NAMALWA (cell line): Measurements from ENCODE around the gene PARP1.

Experiments
- DNase-seq: peaks from one replicate; pipeline ENCODE4 v3.0.0-alpha.2; 2015; ENCODE audit warnings: low spot score

Gene PARP1

DNA sequence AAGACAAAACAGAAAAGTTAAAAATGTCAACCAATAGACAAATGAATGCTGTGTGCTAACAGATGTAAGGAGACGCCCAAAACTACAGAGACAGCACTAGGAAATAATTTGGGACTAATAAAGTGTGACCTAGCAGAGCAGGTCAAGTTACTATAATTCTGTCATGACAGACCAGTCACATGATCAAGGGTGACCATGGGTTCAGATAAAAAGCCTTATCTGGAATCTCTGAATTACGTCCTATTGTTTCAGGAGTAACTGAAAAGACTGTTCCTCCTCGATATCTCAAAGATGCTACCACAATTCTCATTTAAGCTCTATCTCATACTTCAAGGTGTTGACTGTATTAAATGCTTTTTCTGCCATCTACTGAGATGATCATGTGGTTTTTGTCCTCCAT, 31.6 kb downstream of the PARP1 start:
- no peak for DNase-seq

DNA sequence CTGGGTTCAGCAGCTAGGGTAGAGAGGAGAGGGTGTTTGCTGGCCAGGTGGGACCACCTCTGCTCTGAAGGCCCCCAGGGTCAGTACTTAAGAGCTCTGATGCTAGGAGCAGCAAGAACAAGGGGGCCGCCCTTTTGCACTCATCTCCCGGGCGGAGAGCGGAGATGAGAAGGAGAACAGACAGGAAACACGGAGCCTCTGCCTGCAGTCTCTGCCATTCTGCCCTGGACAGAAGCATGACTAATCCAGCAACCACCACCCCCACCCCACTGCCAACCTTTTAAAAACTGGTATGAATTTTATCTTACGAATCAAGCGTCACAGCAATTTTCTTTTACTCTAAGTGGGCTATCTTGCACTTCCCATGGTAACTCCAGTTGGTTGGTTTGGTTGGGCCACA, 34.5 kb downstream of the PARP1 start:
- no peak for DNase-seq

DNA sequence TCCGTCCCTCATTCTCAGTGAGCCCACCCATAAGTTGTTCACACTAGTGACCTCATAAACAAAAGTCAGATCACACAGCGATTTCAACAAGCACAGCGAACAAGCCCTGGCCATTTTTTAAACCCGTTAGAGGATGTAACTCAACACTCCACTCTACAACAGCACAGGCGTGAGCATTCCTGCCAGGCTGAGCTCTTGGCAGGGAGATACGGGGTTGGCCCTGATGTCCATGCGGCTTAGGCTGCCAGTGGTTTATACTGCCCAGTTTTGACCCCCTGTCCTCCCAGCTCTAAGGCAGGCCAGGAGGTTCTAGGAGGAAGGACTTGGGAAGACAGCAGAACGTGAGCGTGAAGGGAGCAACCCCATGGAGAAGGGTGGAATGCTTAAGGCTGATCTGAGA, 35.0 kb downstream of the PARP1 start:
- no peak for DNase-seq

DNA sequence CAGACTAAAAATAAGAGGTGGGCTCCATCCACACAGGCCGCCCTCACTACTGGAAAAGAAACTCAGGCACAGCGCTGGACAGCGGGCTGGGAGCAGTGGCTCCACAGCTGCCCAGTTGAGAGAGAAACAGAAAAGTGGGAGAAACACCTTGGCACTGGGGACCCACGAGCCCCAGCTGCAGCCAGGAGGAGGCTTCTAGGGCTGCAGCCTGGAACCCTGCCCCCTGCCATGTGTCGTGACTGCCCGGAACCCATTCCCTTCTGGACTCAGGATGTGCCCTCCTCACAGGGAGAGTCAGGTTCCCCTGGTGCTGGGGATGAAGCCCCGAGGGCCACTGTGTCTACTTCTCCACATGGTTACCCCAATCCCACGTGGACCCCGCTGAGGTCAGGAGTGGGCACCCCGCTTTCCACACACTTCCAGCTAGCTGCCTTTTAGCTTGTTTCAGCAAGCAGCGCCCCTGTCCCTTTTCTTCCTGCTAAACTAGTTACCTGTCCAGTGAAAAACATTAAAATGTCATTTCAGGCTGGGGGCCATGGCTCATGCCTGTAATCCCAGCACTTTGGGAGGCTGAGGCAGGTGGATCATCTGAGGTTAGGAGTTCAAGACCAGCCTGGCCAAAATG, 35.9 kb downstream of the PARP1 start:
- DNase-seq: no peak

DNA sequence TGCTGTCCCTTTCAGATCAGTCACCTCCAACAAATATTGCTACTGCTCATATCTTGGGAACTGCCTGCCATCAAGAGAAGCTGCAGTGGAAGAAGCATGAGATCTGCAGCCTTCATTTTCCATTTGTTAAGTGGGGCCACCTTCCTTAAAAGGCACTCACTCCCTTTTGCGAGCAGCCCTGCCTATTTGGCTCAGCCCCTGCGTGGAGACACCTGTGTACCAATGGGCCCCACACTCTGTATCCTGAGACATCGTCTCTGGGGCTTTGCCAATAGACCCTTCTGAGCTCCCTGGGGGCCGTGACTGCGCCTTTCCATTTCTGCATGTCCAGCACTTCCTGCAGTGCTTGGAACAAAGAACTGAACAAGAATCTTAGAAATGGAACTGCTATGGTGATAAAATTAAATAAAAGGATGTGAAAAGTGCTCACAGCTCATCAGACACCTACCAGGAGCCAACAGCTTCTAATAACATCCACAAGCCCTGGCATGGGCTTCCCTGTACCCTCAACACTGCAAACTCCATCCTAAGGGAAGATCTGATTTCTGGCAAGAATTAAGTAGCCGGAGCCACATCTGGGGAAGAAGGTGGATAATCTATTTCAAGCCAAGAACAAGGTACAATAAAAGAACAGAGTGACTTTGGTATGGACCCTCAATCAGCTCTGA, 36.7 kb downstream of the PARP1 start:
- peak; percentile 62 for DNase-seq

DNA sequence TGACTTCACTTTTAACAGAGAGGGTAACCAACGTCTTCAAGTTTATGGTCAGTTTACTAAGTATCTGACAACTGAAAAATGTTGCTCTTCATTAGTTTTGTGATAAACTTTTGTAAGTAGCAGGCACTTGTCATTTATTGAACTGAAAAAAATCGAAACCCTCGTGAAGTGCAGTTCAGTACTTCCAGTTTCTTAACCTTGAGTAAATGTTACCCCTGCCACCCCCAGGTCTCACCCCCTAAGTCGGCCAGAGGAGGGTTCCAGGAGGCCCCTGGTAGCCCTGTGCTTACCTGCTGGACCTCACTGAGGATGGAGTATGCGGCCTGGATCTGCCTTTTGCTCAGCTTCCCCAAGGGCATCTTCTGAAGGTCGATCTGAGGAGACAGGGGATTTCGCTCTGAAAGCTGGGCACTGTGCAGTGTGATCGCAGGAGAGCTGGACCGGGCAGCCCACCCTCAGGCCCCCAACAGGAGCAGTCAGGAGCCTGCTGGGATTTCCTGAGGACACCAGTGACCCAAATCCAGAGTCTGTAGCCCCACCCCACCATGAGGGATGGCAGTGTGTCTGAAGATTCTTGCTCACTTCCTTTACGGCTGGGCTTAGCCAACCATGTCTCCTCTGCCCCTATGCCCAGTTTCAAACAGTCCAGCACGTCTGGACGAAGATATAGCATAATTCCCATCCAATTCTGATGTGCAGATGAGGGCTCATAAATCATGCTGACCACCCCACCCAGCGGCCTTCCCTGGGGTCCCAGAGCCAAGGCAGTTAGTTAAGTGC, 37.6 kb downstream of the PARP1 start:
- peak; percentile 66 for DNase-seq

DNA sequence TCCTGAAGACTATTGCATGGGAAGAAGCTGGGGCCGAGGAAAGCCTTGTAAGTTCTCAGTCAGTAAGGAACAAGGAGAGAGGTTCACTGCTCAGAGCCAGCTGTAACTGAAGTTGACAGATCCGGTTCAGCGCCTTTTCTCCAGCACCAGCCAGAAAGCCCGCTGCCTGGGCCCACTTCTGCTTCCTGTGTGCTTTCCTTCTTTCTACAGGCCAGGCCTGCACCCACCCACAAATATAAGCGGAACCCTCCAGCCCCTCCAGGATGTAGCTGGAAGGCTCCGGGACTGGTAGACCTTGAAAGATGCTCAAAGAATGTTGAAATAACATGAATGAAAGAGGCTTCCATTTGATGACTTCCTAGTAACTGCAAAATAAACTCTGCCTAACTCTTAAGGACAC, 38.8 kb downstream of the PARP1 start:
- peak; percentile 52 for DNase-seq

DNA sequence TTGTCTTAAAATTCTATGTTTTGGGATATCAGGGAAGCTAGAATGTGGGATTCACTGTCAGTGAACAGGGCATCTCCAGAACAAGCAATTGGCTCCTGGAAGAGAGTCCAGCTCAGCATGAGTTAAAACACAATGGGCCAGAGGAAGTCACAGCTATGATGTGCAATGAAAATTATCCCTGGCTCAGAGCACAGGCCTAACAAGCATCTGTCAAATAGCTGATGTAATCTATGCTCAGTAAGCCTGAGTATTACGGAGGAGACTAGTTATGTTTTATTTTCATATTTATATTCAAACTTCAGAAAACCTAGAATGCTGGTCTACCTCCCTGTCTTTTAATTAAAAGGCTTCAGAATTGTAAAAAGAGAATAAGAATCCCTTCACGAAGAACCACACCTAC, 41.6 kb downstream of the PARP1 start:
- DNase-seq: no peak

DNA sequence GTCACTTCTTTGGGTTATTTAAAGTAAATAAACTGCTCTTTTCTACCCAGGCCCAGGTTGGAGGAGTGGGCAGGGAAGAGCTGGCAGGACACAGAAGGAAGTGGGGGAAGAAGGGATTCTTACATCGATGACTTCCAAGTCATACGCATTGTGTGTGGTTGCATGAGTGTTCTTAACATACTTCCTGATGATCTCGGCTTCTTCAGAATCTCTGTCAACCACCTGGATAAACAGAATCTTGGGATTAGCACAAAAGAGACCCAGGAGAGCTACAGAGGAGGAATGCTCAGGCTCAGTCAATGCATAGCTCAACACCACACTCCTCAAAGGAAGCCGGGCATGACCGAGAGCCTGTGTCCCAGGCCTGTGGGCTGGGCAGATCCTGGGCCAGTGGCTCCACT, 42.1 kb downstream of the PARP1 start:
- no peak for DNase-seq

DNA sequence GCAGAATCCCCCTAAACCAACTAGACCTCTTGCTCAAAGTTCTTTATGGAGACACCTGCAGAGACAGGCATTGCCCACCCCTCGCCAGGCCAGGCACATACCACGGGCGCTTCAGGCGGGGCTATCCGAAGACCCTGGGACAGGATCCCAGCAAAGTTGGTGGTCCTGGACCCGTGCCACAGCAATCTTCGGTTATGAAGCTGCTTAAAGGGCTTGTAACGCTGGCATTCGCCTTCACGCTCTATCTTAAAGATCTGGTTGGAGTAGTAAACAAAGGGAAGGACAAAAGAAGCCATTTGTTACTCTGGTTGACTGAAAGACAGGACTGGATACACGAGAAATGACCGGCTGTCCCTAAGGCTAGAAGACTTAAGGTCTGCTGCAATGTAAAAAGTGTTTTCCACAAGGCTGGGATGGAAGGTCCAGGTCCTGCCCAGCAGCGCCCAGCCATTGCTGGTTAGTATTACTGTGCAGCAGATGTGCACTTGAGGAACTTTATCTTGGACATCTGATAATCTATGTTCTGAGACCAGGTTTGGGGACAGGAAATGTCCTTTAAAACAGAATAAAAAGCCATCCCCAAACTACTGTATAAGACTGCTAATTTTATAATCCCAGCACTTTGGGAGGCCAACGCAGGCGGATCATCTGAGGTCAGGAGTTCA, 42.9 kb downstream of the PARP1 start:
- DNase-seq: no peak

DNA sequence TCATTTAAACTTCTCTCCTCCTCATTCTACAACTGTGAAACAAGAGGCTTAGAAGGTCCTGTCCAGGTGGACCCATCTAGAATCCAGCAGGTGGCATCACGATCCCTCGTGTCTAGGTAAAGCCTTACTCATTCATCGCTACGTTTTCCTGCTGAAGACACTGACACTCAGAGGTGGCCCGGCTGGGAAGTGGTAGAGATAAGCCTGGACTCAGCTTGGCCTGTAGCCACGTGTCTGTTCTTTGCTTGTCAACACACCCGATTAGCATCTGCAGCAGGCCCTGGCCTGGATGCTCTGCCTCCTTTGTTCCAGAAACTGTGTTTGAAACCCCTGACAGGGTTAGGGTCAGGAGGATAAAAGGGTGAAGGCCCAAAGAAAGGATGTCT, 43.4 kb downstream of the PARP1 start:
- no peak for DNase-seq

DNA sequence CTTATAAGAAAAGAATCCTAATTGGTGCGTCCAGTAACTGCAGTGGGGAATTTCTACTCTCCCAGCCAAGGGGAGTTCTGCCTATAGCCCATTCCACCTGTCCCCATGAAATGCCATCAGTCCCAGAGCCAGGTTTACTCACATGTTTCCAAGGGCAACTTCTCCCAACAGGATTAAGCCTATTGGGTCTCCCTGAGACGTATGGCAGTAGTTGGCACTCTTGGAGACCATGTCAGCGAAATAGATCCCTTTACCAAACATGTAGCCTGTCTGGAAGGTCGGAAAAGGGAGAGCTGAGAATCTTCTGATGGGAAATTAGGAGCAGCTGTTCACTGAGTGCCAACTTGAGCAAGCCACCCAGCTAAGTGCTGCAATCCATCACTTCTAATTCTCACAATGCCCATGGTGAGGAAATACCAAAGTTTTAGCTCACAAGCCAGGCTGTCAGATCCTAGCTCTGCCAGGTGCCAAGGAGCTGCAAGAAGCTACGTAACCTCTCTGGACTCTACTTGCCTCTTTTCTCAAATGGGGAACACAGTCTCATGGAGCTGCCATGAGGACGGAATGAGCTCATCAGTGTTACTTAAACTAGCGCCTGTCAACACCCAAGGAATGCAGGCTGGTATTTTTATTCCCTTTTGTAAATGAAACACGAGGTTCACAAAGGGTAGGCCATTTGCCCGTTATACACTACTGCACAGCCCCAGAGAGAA, 43.9 kb downstream of the PARP1 start:
- DNase-seq: no peak

DNA sequence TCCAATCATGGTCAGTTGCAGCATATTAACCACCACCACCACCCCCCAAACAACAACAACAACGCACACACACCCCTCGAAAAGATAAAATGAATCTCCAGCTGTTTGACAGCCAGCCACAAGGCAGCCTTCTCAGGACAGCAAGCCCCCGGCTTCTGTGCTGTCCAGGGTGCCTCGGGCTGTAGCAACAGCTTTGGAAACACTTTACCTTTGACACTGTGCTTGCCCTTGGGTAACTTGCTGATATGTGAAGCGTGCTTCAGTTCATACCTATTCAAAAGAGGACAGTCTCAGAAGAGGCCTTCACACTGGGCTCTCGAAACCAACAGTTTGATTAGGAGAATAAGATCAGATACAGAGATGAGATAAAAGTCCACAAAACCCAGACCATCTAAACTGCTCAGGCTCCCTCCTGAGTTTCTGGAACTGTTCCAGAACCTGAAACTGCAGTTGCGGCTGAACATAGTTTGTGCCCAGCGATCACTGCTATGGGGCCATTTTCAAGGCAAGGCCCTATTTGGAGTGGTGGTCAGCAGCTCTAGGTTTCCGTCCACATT, 44.9 kb downstream of the PARP1 start:
- no peak for DNase-seq

DNA sequence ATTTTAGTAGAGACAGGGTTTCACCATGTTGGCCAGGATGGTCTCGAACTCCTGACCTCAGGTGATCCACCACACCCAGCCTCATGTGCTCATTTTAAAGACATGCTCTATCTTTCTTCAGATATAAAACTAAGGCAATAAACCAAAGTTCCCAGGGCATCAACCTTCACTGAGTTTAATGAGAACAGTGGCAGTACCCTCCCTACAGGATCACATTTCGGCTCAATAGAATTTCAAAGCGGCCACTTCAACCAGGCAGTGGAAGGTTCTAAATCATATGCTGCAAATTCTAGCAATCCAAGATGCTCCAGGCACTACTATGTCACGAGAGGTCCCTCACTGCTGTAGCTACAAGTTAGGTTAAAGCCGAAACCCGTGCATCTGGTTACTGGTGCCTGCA, 45.5 kb downstream of the PARP1 start:
- peak; percentile 33 for DNase-seq

DNA sequence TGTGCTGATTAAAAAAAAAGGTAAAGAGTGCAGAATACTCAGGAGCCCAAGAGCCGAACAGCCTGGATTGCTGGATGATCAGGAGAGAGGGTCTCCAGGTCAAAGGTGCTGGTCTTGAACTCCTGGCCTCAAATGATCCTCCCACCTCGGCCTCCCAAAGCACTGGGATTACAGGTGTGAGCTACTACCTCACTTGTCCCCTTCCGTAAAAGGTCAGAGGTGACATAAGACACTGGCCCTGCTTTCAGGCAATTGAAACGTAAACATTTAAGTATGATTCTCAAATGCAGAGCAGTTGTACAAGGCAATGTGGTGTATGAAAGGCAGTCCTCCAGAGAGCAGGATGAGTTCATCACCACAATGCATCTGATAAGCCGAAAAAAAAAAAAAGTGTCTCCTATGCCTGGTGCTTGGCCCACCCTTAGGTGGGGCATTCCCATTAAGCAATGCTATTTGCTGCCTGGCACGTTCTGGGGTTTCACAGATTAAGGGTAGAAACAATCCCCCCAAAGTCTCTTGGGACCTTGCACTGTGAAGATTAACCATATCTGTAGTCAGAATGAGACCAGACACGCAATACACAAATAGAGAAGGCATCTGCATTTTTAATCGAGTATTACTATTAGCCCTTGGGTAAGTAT, 47.7 kb downstream of the PARP1 start:
- no peak for DNase-seq

DNA sequence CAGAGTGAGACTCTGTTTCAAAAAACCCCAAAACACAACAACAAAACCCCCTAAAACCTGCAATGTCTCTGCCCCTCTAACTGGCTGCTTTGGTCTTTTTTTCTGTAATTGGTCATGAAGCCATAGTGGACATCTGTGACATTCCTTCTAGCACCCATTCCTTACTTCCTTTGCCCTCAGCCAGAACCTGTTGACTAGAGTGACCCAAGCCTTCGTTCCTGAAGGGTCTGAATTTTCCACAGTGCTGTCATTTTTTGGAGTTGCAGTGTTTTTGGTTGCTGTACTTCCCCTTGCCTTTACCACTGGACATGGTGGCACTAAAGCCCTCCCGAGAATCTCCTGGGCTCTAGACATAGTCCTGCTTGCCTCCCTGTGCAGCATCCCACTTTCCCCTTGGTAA, 50.5 kb downstream of the PARP1 start:
- no peak for DNase-seq

DNA sequence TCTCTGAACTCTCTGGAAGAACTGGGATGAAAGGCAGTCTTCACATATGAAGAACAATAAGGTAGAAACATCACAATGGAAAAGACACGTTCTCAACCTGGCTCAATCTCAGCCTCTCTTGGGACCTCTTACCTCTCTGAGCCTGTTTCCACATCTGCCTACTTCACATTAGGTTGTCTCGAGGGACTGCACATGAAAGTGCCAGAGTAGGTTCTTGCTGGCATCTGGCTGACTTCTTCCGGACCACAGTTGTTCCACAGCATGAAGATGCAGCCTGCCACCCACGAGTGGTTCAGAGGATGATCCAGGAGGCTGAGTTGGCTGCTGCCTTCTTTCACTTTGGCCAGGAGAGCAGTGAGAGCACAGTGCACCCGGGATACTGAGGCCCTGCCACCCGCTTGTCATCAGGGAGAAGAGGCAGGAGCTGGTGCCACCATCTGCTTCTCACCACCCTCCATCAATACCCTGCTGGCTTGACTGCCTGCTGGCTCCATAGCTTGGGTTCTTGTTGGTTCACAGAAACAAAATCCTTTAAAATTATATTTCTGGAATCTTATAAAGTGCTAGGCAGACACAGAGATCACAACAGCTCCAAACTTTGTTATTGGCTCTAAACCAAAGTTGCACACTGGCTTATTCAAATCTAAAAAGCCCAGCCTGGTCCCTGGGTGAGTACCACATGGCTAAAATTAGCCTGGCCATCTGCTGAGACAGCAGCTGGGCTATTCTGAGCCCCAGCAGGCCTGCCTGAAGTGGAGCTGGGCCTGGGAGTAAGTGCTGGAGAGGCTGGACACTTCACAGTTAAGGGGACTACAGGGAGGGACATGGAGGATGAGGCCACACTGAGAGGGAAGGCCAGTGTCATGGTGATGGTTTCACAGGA, 52.0 kb downstream of the PARP1 start:
- peak; percentile 86 for DNase-seq

DNA sequence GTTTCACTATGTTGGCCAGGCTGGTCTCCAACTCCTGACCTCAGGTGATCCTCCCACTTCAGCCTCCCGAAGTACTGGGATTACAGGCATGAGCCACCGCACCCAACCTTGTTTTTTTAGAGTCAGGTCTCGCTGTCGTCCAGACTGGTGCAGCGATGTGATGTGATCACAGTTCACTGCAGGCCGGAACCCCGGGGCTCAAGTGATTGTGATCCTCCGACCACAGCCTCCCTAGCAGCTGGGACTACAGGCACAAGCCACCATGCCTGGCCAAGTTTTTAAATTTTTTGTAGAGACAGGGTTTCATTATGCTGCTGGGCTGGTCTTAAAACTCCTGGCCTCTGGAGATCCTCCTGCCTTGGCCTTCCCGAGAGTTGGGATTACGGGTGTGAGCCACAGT, 52.9 kb downstream of the PARP1 start:
- DNase-seq: no peak

DNA sequence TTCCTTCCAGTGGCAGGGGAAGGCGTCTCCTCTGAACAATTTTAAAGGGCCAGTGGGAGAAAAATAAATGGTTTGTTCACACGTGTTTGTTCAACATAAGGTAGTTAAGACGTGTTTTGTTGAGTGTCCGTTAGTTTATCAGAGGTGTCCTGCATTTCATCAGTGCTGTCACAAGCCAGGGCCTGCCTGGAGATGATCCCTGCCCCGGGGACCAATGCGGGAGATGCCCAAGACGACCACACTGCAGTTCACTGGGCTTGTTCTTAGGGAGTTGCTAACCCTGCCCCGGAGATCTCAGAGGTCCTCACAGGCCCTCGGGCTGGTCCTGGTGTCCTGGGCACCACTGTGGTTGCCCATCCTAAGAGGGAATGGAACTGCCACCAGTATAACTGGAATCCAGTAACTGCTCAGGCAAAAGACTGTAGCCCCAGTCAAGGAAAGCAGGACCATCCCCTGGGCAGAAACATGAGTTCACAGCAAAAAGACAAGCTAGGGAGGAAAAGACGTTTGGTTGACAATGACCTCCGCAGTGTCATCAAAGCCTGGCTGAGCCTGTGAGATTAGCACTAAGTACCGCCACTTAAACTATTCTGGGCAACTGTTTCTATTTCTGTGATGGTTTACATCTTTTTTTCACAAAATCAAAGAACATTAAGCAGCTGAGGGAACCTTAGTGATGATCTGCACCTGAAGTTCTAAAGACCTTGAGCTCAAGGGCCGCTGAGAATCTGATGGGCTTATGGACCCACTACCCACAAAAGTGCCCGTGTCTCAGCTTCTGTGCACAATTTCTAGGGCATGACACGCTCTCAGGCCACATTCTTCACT, 54.0 kb downstream of the PARP1 start:
- peak; percentile 79 for DNase-seq
